Myocyte (in vitro differentiated cells): ENCODE results near the gene TNP2. TPM values are rescaled to one million over a fixed set of nuclear protein-coding genes. Genes with fewer than 3 reads are reported as not detected.
A peak's percentile ranks its signal among the peaks of the same experiment; 100 is the strongest.

ENCODE experiments used
- DNase-seq: peaks from one replicate; pipeline ENCODE4 v3.0.0-alpha.2; 2012; ENCODE audit warnings: low read depth
- total RNA-seq: library from RNA; depleted of rRNA; stranded (reverse); fragments of >200 nt; gene quantifications from 2 replicates; pipeline ENCODE4 v1.2.3, GENCODE V29; 2014

The TNP2 gene
- total RNA-seq, 1 donor from 2014 or later, result not detected

DNA sequence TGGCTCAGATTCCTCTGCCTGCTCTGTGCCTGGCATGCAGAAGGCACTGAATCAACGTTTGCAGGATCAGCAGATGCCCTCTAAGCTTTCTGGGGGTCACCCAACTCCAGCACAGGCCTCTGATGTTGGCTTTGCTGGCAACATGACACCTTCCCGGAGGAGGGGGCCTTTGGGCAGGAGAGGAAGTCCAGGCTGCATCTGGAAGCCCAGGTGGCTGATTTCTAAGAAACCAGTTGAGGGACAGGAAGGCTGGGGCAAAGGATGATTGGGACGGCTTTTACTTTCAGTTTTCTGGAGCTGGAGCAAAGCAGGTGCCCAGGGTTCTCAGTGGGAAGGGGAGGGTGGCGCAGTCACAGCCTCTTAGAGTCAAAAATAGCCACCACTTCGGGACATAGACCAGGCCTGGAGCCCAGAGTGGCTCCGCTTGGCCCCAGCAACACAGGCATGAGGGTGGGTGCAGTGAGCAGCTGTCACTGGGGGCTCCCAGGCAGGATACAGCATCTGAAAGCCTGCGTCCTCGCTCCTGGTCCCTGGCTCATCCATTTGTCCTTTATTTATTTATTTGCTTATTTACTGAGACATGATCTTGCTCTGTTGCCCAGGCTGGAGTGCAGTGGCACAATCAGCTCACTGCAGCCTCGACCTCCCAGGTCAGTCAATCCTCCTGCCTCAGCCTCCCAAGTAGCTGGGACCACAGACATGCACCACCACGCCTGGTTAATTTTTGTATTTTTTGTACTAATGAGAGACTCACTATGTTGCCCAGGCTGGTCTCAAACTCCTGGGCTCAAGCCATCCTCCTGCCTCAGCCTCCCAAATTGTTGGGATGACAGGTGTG, 28.3 kb downstream of the TNP2 start:
- DNase-seq, result peak; percentile 48

DNA sequence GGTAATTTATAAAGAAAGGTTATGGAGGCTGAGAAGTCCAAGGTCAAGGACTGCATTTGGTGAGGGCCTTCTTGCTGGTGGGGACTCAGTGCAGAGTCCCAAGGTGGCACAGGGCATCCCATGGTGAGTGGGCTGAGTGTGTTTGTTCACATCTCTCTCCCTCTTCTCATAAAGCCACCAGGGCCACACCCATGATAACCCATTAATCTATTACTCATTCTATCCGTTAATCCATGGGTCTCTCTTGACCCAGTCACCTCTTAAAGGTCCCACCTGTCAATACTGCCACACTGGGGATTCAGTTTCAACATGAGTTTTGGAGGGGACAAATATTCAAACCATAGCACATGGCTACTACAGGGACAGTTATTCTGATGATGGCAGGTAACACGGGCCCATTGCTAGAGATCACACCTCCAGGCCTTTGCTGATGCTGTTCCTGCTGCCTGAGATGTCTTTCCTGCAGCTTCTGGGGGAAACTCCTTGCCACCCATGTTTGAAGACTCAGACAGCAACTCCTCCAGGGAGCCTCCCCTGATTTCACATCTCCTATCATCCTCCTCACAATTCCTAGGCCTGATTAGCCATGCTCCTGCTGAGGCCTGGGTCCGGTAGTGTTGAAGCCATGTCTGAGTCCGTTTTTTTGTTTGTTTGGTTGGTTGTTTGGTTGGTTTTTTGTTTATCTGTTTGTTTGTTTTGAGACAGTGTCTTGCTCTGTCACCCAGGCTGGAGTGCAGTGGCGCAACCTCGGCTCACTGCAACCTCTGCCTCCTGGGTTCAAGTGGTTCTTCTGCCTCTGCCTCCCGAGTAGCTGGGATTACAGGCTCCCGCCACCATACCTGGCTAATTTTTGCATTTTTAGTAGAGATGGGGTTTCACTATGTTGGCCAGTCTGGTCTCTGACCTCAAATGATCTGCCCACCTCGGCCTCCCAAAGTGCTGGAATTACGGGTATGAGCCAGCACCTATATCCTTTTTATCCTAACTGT, 29.2 kb downstream of the TNP2 start:
- DNase-seq, result no peak

DNA sequence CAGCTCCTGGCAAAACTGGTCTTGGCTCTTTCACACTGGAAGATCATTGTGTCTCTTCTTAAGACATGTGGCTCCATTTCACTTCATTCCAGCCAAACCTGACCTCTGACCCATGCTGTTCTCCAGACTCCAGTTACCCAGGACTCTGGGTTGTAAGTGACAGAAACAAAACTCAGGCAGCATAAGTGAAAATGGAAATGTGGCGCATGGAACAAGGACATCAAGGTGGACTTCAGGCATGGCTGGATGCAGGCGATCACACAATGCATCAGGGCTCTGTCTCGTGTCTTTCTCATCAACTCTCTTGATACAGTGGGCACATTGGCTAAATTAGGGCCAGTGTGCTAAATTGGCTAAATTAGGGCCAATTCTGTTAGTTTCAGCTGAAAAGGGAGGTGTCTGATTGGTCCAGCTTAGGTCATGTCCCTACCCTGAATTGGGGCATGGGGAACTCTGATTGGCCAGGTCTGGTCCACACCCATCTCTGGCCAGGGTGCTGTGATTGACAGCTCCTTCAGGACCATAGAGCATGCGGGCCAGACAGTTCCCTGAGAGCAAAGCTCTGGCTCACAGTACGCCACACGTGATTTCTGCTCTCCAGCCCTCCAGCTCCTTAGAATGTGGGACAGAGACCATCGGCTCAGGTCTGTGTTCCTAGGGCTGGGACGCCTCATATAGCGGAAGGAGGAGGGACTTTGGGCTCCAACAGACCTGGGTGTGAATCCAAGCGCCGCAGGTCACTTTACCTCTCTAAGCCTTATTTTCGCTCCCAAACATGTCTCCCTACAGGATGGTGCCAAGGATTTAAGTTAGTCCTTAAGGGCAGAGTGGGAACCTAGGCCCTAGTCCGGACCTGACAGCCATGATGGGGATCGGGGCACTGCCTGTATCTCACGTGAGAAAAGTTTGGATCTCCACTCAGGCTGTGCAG, 30.6 kb downstream of the TNP2 start:
- no peak for DNase-seq

- no peak for DNase-seq
Measured at GRCh38 chr16:11236461-11237254, 32.5 kb downstream of the TNP2 start.

- no peak for DNase-seq
Measured at GRCh38 chr16:11235703-11235991, 33.5 kb downstream of the TNP2 start.

GRCh38 chr16:11234884-11235702, 34.0 kb downstream of the TNP2 start:
- no peak for DNase-seq

DNA sequence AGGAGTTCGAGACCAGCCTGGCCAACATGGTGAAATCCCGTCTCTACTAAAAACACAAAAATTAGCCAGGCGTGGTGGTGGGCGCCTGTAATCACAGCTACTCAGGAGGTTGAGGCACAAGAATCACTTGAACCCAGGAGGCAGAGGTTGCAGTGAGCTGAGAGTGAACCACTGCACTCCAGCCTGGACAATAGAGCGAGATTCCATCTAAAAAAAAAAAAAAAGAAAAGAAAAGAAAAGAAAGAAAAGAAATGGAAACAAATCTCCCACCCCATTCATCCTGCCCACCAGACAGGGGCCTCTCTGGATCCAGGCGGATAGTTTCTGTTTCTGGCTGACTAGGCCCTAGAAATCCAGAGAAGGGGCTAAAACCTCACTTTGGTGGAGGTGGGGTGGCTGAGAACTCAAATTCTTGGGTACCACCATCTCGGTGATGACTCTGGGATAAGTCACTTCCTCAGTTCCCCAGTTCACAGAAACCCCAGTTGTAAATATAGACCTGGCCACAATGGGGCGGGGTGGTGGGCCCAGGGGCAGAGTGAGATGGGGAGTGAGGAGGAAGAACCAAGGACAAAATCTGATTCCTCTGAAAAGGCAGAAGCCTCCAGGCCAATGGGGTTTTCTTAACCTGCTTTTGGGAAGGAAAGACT, 35.3 kb downstream of the TNP2 start:
- no peak for DNase-seq

GRCh38 chr16:11232852-11233726, 36.0 kb downstream of the TNP2 start:
- DNase-seq, result no peak

- no peak for DNase-seq
Measured at GRCh38 chr16:11232302-11232851, 36.7 kb downstream of the TNP2 start.

GRCh38 chr16:11231367-11231970, 37.7 kb downstream of the TNP2 start:
- no peak for DNase-seq

DNA sequence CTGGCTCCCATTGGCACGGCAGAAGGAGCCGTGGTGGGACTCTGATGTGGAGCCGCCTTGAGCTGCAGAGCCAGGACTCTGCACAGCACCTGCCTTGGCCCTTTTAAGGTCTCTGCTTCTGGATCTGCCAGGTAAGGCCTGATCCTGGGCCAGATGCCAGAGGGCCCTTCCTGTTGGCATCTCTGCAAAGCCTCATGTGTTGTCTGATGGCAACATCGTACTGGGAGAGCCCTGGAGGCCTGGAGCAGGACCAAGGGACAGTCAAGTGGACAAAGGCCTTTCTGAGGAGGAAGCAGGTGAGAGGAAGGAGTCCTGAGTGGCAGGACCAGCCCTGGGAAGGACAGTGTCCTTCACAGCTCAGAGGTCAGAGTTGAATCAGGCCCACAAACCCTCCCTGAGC, 39.2 kb downstream of the TNP2 start:
- no peak for DNase-seq

- no peak for DNase-seq
Measured at GRCh38 chr16:11229432-11229831, 39.7 kb downstream of the TNP2 start.

GRCh38 chr16:11225677-11226549, 43.2 kb downstream of the TNP2 start:
- DNase-seq, result no peak

DNA sequence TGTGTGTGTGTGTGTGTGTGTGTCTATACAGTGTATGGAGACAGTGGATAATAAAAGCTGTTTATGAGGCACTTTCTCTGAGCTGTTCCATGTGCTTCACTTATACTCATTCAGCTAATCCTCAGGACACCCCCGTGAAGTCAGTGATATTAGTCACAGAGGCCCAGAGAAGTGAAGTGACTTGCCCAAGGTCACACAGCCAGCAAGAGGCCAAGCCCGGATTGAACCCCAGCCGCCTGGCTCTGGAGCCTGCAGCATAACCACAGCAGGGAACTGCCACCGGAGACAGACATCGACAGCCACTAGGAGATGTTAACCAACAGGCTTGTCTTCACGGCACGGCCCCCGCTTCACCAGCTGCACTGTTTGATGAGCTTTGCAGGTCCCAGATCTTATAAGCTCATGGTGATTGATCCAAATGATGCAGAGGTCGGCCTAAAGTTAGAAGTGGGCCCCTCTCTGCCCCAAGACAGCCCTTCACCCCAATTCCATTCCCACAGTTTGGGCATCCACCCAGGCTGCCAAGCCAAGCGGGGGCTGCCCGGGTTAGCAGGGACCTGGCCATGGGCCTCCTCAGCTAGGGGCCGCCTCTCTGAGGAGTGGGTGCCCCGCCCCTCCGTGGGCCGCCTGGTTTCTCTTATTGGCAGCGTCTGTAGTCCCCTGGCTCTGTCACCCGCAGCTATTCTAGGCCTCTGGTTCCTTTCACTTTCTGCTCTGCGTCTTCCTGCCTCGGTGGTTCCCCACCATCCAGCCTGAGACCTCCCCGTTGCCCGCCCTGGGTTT, 44.0 kb downstream of the TNP2 start:
- no peak for DNase-seq
